K562 (cell line): Measurements from ENCODE around the gene PYGO2. TPM values are rescaled to one million over a fixed set of nuclear protein-coding genes. Genes with fewer than 3 reads are reported as not detected.
A peak's percentile ranks its signal among the peaks of the same experiment; 100 is the strongest.

Source experiments
- ASH1L ChIP-seq: fragments of 450-650 bp; IDR thresholded peaks from 2 replicates; pipeline ENCODE4 v1.6.1; 2018; ENCODE audit warnings: borderline replicate concordance, mild to moderate bottlenecking, low read depth; ENCODE audit not compliant: partially characterized antibody
- BDP1 ChIP-seq: IDR thresholded peaks from 3 replicates; pipeline ENCODE4 v1.6.1; 2011; ENCODE audit not compliant: insufficient read length, insufficient read depth
- BRCA1 ChIP-seq, 2 experiments: fragments of 450-650 bp in 1 of 2; sonication (generic) in 1 of 2; formaldehyde crosslinking in 1 of 2; IDR thresholded peaks; 2 replicates each; pipeline versions ENCODE4 v1.5.0 to v1.6.1; 2017 to 2020; ENCODE audit warnings: mild to moderate bottlenecking in 1 of 2, missing genetic modification reagents in 1 of 2
- ELF1 ChIP-seq: fragments of 200-800 bp; sonication (Bioruptor generic); IDR thresholded peaks from 2 replicates; pipeline ENCODE4 v1.6.1; 2016; ENCODE audit warnings: missing genetic modification characterization, missing compliant biosample characterization
- EWSR1 ChIP-seq: fragments of 450-650 bp; IDR thresholded peaks from 2 replicates; pipeline ENCODE4 v1.6.1; 2018; ENCODE audit warnings: borderline replicate concordance, mild to moderate bottlenecking, low read depth, moderate library complexity; ENCODE audit not compliant: partially characterized antibody
- HCFC1 ChIP-seq: IDR thresholded peaks from 2 replicates; pipeline ENCODE4 v1.6.1; 2012; ENCODE audit warnings: low read depth, low read length, improper control_type of control experiment
- HIVEP1 ChIP-seq: fragments of 250-450 bp; sonication (Bioruptor Pico); IDR thresholded peaks from 2 replicates; pipeline ENCODE4 v1.4.0; 2020; ENCODE audit warnings: mild to moderate bottlenecking
- LCOR ChIP-seq: sonication (generic); formaldehyde crosslinking; IDR thresholded peaks from 2 replicates; pipeline ENCODE4 v1.8.0; 2022; ENCODE audit warnings: mild to moderate bottlenecking, missing genetic modification reagents
- MECOM ChIP-seq: fragments of 250-450 bp; sonication (Bioruptor Pico); IDR thresholded peaks from 2 replicates; pipeline ENCODE4 v1.8.0; 2022; ENCODE audit warnings: inconsistent platforms
- PCBP2 ChIP-seq: fragments of 200-400 bp; formaldehyde crosslinking; IDR thresholded peaks from 2 replicates; pipeline ENCODE4 v1.6.1; 2018; ENCODE audit warnings: low read length, low read depth, mild to moderate bottlenecking, moderate library complexity; ENCODE audit not compliant: poor library complexity, severe bottlenecking
- RCOR1 ChIP-seq, 2 experiments: IDR thresholded peaks; 2 replicates each; pipeline ENCODE4 v1.6.1; 2012; ENCODE audit warnings: low read depth in 2 of 2, low read length in 2 of 2, borderline replicate concordance in 1 of 2, improper control_type of control experiment in 1 of 2
- SIX5 ChIP-seq, 2 experiments: IDR thresholded peaks; 2 replicates each; pipeline ENCODE4 v1.6.1; 2011; ENCODE audit warnings: low read length in 2 of 2, borderline replicate concordance in 1 of 2, low read depth in 1 of 2, mild to moderate bottlenecking in 1 of 2, moderate library complexity in 1 of 2; ENCODE audit not compliant: insufficient read depth in 1 of 2
- SMARCC2 ChIP-seq: fragments of 450-650 bp; IDR thresholded peaks from 2 replicates; pipeline ENCODE4 v1.6.1; 2017; ENCODE audit warnings: antibody characterized with exemption, moderate library complexity, mild to moderate bottlenecking, low read depth
- TEAD4 ChIP-seq, 2 experiments: sonication (generic) in 1 of 2; formaldehyde crosslinking in 1 of 2; IDR thresholded peaks; 2 replicates each; pipeline versions ENCODE4 v1.6.1 to v1.8.0; 2012 to 2022; ENCODE audit warnings: borderline replicate concordance in 1 of 2, inconsistent platforms in 1 of 2, low read length in 1 of 2, mild to moderate bottlenecking in 1 of 2, missing genetic modification reagents in 1 of 2
- ZNF24 ChIP-seq: fragments of 450-650 bp; IDR thresholded peaks from 2 replicates; pipeline ENCODE4 v1.6.1; 2016
- polyA plus RNA-seq, 8 experiments: library from polyadenylated mRNA; depleted of rRNA in 4 of 8; stranded (reverse) in 5 of 8; unstranded in 3 of 8; fragments of >200 nt; fragmentation: Nextera tagmentation in 2 of 8; fragmentation: Illumina TruSeq in 1 of 8; extraction: Ambion mirVana in 2 of 8; extraction: Trizol in 1 of 8; gene quantifications; 2 replicates each; pipeline versions ENCODE4 v1.2.1 to v1.2.3, GENCODE V29; 2011 to 2014; ENCODE audit warnings: inconsistent platforms in 1 of 8, missing spikeins in 1 of 8
- total RNA-seq, 7 experiments: library from RNA; depleted of rRNA in 6 of 7; stranded (reverse); fragments of >200 nt in 6 of 7; fragmentation: Illumina TruSeq in 2 of 7; extraction: Trizol in 2 of 7; gene quantifications; 2 replicates each; pipeline versions ENCODE4 v1.2.1 to v1.2.3, GENCODE V29; 2011 to 2021; ENCODE audit warnings: low replicate concordance in 1 of 7
- TF ChIP-seq, protein P1 (sequence below), 2 experiments: IDR thresholded peaks; 2 replicates each; pipeline ENCODE4 v1.6.1; 2011; ENCODE audit warnings: borderline replicate concordance in 1 of 2, control low read depth in 1 of 2, low read depth in 1 of 2, low read length in 1 of 2, mild to moderate bottlenecking in 1 of 2, mixed read lengths in 1 of 2, moderate library complexity in 1 of 2; ENCODE audit not compliant: insufficient read depth in 1 of 2, insufficient read length in 1 of 2, poor library complexity in 1 of 2, severe bottlenecking in 1 of 2; ENCODE audit errors: extremely low read depth in 1 of 2
- TF ChIP-seq, protein P2 (sequence below): sonication (generic); formaldehyde crosslinking; IDR thresholded peaks from 2 replicates; pipeline ENCODE4 v1.4.0; 2020; ENCODE audit warnings: mild to moderate bottlenecking, missing genetic modification reagents
- TF ChIP-seq, protein P3 (sequence below): fragments of 450-650 bp; formaldehyde crosslinking; IDR thresholded peaks from 2 replicates; pipeline ENCODE4 v1.4.0; 2020; ENCODE audit warnings: mild to moderate bottlenecking, moderate library complexity
- TF ChIP-seq, protein P4 (sequence below): fragments of 450-650 bp; formaldehyde crosslinking; IDR thresholded peaks from 2 replicates; pipeline ENCODE4 v1.4.0; 2022; ENCODE audit warnings: mild to moderate bottlenecking, moderate library complexity

Gene PYGO2
- total and polyA plus RNA-seq, 9 of the 15 experiments (the other 6 are each of a cell fraction or from before 2014, with no cell fraction given) = 8.3 to 36.2 (median 18.2) TPM

DNA sequence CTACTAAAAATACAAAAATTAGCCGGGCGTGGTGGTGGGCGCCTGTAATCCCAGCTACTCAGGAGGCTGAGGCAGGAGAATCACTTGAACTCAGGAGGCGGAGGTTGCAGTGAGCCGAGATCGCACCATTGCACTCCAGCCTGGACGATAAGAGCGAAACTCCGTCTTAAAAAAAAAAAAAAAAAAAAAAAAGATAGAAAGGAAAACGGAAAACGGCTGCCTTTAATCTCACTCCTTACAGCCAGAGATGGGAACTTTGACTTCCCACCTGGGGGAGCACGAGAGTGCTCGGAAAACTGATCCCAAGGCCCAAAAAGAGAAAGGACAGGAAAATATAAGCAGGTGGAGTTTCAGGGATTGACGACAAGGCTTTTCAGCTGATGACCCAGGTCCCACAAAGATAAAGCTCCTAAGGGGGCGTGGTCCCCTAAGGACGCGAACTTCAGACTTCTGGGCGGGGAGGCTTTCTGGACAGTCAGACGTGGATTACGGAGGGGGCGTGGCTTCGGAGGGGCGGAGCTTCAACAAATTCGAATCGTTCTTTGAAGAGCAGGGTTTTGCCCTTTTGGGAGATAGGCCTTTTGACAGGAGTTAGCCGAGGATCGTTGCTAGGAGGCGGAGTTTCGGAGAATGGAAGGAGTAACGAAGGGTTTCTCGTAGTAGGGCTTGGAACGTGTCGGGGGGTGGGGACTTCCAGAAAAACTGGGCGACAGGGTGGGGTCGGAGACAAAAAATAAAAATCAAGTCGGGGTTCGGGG is 11.9 kb upstream of the PYGO2 start (continued):
- TF ChIP-seq, protein P1, sequence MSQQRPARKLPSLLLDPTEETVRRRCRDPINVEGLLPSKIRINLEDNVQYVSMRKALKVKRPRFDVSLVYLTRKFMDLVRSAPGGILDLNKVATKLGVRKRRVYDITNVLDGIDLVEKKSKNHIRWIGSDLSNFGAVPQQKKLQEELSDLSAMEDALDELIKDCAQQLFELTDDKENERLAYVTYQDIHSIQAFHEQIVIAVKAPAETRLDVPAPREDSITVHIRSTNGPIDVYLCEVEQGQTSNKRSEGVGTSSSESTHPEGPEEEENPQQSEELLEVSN (IDR thresholded peaks at IDR 0.05; ENCODE audit: borderline replicate concordance in 1 of 2, extremely low read depth in 1 of 2, insufficient read depth in 1 of 2, insufficient read length in 1 of 2, low read depth in 1 of 2, low read length in 1 of 2, poor library complexity in 1 of 2, severe bottlenecking in 1 of 2) = no peak
- no peak for TF ChIP-seq MECOM
- no peak for TF ChIP-seq ZNF24
- no peak for TF ChIP-seq BRCA1 (IDR thresholded peaks at IDR 0.05)
- no peak for TF ChIP-seq BRCA1 (CRISPR knock-in tag; IDR thresholded peaks at IDR 0.05)
- no peak; the same call in 1 of the 2 replicates for TF ChIP-seq SMARCC2
- no peak for TF ChIP-seq TEAD4 (IDR thresholded peaks at IDR 0.05; ENCODE audit: low read length)
- TF ChIP-seq TEAD4 (CRISPR knock-in tag; IDR thresholded peaks at IDR 0.05; ENCODE audit: borderline replicate concordance) = no peak
- no peak for TF ChIP-seq HIVEP1 (CRISPR knock-in tag)
- TF ChIP-seq ELF1 (tag) = no peak
- TF ChIP-seq SIX5 (IDR thresholded peaks at IDR 0.05; ENCODE audit: borderline replicate concordance in 1 of 2, insufficient read depth in 1 of 2, low read depth in 1 of 2, low read length in 2 of 2) = no peak
- TF ChIP-seq, protein P2, sequence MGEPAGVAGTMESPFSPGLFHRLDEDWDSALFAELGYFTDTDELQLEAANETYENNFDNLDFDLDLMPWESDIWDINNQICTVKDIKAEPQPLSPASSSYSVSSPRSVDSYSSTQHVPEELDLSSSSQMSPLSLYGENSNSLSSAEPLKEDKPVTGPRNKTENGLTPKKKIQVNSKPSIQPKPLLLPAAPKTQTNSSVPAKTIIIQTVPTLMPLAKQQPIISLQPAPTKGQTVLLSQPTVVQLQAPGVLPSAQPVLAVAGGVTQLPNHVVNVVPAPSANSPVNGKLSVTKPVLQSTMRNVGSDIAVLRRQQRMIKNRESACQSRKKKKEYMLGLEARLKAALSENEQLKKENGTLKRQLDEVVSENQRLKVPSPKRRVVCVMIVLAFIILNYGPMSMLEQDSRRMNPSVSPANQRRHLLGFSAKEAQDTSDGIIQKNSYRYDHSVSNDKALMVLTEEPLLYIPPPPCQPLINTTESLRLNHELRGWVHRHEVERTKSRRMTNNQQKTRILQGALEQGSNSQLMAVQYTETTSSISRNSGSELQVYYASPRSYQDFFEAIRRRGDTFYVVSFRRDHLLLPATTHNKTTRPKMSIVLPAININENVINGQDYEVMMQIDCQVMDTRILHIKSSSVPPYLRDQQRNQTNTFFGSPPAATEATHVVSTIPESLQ (CRISPR knock-in tag) = no peak
- no peak for TF ChIP-seq LCOR (CRISPR knock-in tag)
- no peak for TF ChIP-seq EWSR1
- peak in 1 of 2 experiments; percentile 76; a peak in 1 of 4 replicates for TF ChIP-seq RCOR1 (IDR thresholded peaks at IDR 0.05; ENCODE audit: borderline replicate concordance in 1 of 2, low read depth in 2 of 2, low read length in 2 of 2)
- TF ChIP-seq HCFC1 = no peak
- no peak for TF ChIP-seq ASH1L
- no peak for TF ChIP-seq PCBP2
- TF ChIP-seq, protein P3, sequence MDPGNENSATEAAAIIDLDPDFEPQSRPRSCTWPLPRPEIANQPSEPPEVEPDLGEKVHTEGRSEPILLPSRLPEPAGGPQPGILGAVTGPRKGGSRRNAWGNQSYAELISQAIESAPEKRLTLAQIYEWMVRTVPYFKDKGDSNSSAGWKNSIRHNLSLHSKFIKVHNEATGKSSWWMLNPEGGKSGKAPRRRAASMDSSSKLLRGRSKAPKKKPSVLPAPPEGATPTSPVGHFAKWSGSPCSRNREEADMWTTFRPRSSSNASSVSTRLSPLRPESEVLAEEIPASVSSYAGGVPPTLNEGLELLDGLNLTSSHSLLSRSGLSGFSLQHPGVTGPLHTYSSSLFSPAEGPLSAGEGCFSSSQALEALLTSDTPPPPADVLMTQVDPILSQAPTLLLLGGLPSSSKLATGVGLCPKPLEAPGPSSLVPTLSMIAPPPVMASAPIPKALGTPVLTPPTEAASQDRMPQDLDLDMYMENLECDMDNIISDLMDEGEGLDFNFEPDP (CRISPR knock-in tag) = no peak
- TF ChIP-seq BDP1 = no peak
- TF ChIP-seq, protein P4, sequence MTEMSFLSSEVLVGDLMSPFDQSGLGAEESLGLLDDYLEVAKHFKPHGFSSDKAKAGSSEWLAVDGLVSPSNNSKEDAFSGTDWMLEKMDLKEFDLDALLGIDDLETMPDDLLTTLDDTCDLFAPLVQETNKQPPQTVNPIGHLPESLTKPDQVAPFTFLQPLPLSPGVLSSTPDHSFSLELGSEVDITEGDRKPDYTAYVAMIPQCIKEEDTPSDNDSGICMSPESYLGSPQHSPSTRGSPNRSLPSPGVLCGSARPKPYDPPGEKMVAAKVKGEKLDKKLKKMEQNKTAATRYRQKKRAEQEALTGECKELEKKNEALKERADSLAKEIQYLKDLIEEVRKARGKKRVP (CRISPR knock-in tag) = no peak
